Fibroblast of the aortic adventitia (primary cell): ENCODE measurements around the gene SCRN2. TPM values are rescaled to one million over a fixed set of nuclear protein-coding genes. Genes with fewer than 3 reads are reported as not detected.

Source experiments
- DNase-seq: peaks from one replicate; pipeline ENCODE4 v3.0.0-alpha.2; 2010; ENCODE audit warnings: low read depth
- H3K4me3 ChIP-seq: 2 replicates; pipeline ENCODE4 v1.5.1; 2011; ENCODE audit warnings: low read depth, mild to moderate bottlenecking, control low read depth, low read length, moderate library complexity
- CTCF ChIP-seq: IDR thresholded peaks from 2 replicates; pipeline ENCODE4 v1.5.1; 2011; ENCODE audit warnings: mild to moderate bottlenecking, low read length, control low read depth, inconsistent platforms; ENCODE audit not compliant: insufficient read depth
- total RNA-seq: library from RNA; depleted of rRNA; stranded (reverse); fragments of >200 nt; gene quantifications from 2 replicates; pipeline ENCODE4 v1.2.3, GENCODE V29; 2012; ENCODE audit warnings: low replicate concordance

SCRN2 gene
- total RNA-seq = 14.7 and 20.7 TPM in 2 replicates

GRCh38 chr17:47840742-47841487 is at the start of gene SCRN2:
TSS of gene SCRN2 (minus strand) at chr17:47841273. CDS start at chr17:47840843, 430 bp downstream.
- H3K4me3 ChIP-seq = peak within 1 kb of the TSS; percentile 90
- peak; percentile 93 for TF ChIP-seq CTCF
- peak; percentile 79 for DNase-seq

- peak; percentile 84 for DNase-seq
- TF ChIP-seq CTCF = peak; percentile 94
- H3K4me3 ChIP-seq = no peak overlapping the region
Measured at GRCh38 chr17:47889734-47890529, 48.9 kb upstream of the SCRN2 start.

- H3K4me3 ChIP-seq = no peak overlapping the region
- no peak for TF ChIP-seq CTCF
- no peak for DNase-seq
Measured at GRCh38 chr17:47888293-47888692, 47.2 kb upstream of the SCRN2 start.

GRCh38 chr17:47884905-47885730 is 44.0 kb upstream of the SCRN2 start:
- TF ChIP-seq CTCF = no peak
- DNase-seq = no peak
- H3K4me3 ChIP-seq = no peak overlapping the region

GRCh38 chr17:47884427-47884740 is 43.3 kb upstream of the SCRN2 start:
- no peak for DNase-seq
- H3K4me3 ChIP-seq = no peak overlapping the region
- no peak for TF ChIP-seq CTCF

- TF ChIP-seq CTCF = no peak
- no peak for DNase-seq
- no peak overlapping the region for H3K4me3 ChIP-seq
Measured at GRCh38 chr17:47883589-47884426, 42.7 kb upstream of the SCRN2 start.
